GM12878 (cell line): ENCODE data around the gene GABPA. TPM values are rescaled to one million over a fixed set of nuclear protein-coding genes. Genes with fewer than 3 reads are reported as not detected.

ENCODE experiments used
- ATAC-seq: fragments of 200-7000 bp; cut with Tn5 transposase; 3 replicates; pipeline ENCODE4 v1.9.1; 2020; ENCODE audit warnings: mild to moderate bottlenecking, moderate library complexity
- BruUV-seq: library from RNA; stranded (reverse); fragments of 400-500 nt; replicated peaks from 2 replicates; lab custom pipeline; 2021; lab: Mats Ljungman, UMichigan
- CTCF ChIA-PET: fragments of 300-600 bp; sonication (Branson Sonifier 250); formaldehyde crosslinking; extraction: SDS; loops from one replicate; lab custom pipeline; 2021; ENCODE audit warnings: inconsistent platforms; lab: Yijun Ruan, JAX
- POLR2A ChIA-PET: fragments of 350-600 bp; formaldehyde crosslinking; extraction: SDS; loops from one replicate; lab custom pipeline; 2021; ENCODE audit warnings: inconsistent platforms; lab: Charles Lee
- RAD21 ChIA-PET: fragments of 300-600 bp; sonication (Branson Sonifier 250); formaldehyde crosslinking; loops from one replicate; lab custom pipeline; 2023; ENCODE audit warnings: antibody characterized with exemption; ENCODE audit not compliant: unreplicated experiment; lab: Charles Lee
- SMC1A ChIA-PET: fragments of 300-600 bp; sonication (Branson Sonifier 250); formaldehyde crosslinking; loops from one replicate; lab custom pipeline; 2023; ENCODE audit not compliant: unreplicated experiment, uncharacterized antibody; lab: Charles Lee
- DNase-seq: peaks from one replicate; pipeline ENCODE4 v3.0.0-alpha.2; 2011; ENCODE audit warnings: low read depth, low spot score
- FAIRE-seq: peaks from 3 replicates; lab custom pipeline; 2011; peaks lifted over from hg19 to GRCh38; lab: Jason Lieb, UNC
- H2AFZ ChIP-seq: 2 replicates; pipeline ENCODE4 v1.6.0; 2011; ENCODE audit warnings: low read depth, low read length, control low read depth; ENCODE audit not compliant: control insufficient read depth
- H3K27ac ChIP-seq: 2 replicates; pipeline ENCODE4 v1.5.1; 2011; ENCODE audit warnings: control low read depth; ENCODE audit not compliant: control insufficient read depth, insufficient read depth
- H3K27me3 ChIP-seq, 2 experiments: replicated peaks in 1 of 2; 2 replicates each; pipeline versions ENCODE4 v1.6.0 to v1.6.1; 2011; ENCODE audit warnings: low read length in 1 of 2; ENCODE audit not compliant: control insufficient read depth in 2 of 2, insufficient read depth in 2 of 2
- H3K36me3 ChIP-seq, 2 experiments: 2 replicates each; pipeline ENCODE4 v1.5.1; 2011; ENCODE audit warnings: low read length in 1 of 2; ENCODE audit not compliant: control insufficient read depth in 2 of 2, insufficient read depth in 2 of 2
- H3K4me1 ChIP-seq: 2 replicates; pipeline ENCODE4 v1.6.1; 2011; ENCODE audit warnings: mild to moderate bottlenecking, low read length, moderate library complexity, mixed read lengths; ENCODE audit not compliant: control insufficient read depth, insufficient read depth
- H3K4me2 ChIP-seq: 2 replicates; pipeline ENCODE4 v1.6.0; 2011; ENCODE audit warnings: control low read depth; ENCODE audit not compliant: control insufficient read depth, insufficient read depth
- H3K4me3 ChIP-seq: fragments of 200-600 bp; sonication (generic); 2 replicates; pipeline ENCODE4 v1.5.1; 2016
- H3K79me2 ChIP-seq: 2 replicates; pipeline ENCODE4 v1.6.0; 2011; ENCODE audit warnings: low read length; ENCODE audit not compliant: control insufficient read depth, insufficient read depth
- H3K9ac ChIP-seq: 2 replicates; pipeline ENCODE4 v1.8.0; 2011; ENCODE audit warnings: low read length, control low read depth, mixed read lengths; ENCODE audit not compliant: control insufficient read depth, insufficient read depth
- H3K9me3 ChIP-seq: replicated peaks from 3 replicates; pipeline ENCODE4 v1.5.1; 2011; ENCODE audit warnings: mild to moderate bottlenecking, low read length; ENCODE audit not compliant: control insufficient read depth, insufficient read depth
- H4K20me1 ChIP-seq: 2 replicates; pipeline ENCODE4 v1.6.0; 2011; ENCODE audit not compliant: control insufficient read depth, insufficient read depth
- BCL3 ChIP-seq: IDR thresholded peaks from 2 replicates; pipeline ENCODE4 v1.6.1; 2011; ENCODE audit warnings: borderline replicate concordance, low read depth, mild to moderate bottlenecking, moderate library complexity, low read length; ENCODE audit not compliant: insufficient read depth, poor library complexity, severe bottlenecking
- BMI1 ChIP-seq: fragments of 450-650 bp; IDR thresholded peaks from 2 replicates; pipeline ENCODE4 v1.6.1; 2016; ENCODE audit warnings: mild to moderate bottlenecking, moderate library complexity, borderline replicate concordance
- FOS ChIP-seq: IDR thresholded peaks from 3 replicates; pipeline ENCODE4 v1.6.1; 2011; ENCODE audit warnings: borderline replicate concordance; ENCODE audit not compliant: insufficient read length; ENCODE audit errors: extremely low read depth
- HCFC1 ChIP-seq: fragments of 150-350 bp; IDR thresholded peaks from 2 replicates; pipeline ENCODE4 v1.6.1; 2014; ENCODE audit warnings: low read length
- MXI1 ChIP-seq: fragments of 150-350 bp; IDR thresholded peaks from 2 replicates; pipeline ENCODE4 v1.6.1; 2011; ENCODE audit warnings: low read depth, mild to moderate bottlenecking, inconsistent platforms, low read length, improper control_type of control experiment
- NFYB ChIP-seq: IDR thresholded peaks from 2 replicates; pipeline ENCODE4 v1.6.1; 2011; ENCODE audit warnings: low read depth, mild to moderate bottlenecking, low read length, improper control_type of control experiment, moderate library complexity; ENCODE audit not compliant: insufficient read depth
- POLR2A ChIP-seq: IDR thresholded peaks from 2 replicates; pipeline ENCODE4 v1.6.1; 2011; ENCODE audit warnings: low read depth, mild to moderate bottlenecking, low read length
- POLR2AphosphoS2 ChIP-seq: IDR thresholded peaks from 2 replicates; pipeline ENCODE4 v1.6.1; 2011; ENCODE audit warnings: low read depth, mild to moderate bottlenecking, low read length, improper control_type of control experiment, moderate library complexity
- POLR2AphosphoS5 ChIP-seq: IDR thresholded peaks from 2 replicates; pipeline ENCODE4 v1.6.1; 2011; ENCODE audit warnings: mild to moderate bottlenecking, low read length, inconsistent platforms
- USF2 ChIP-seq: IDR thresholded peaks from 2 replicates; pipeline ENCODE4 v1.6.1; 2011; ENCODE audit warnings: low read depth, low read length, improper control_type of control experiment, borderline replicate concordance
- WGBS: methylation state at CpG from one replicate; pipeline ENCODE4 v1.1.6; 2016; ENCODE audit warnings: low lambda C conversion rate; ENCODE audit not compliant: insufficient replicate concordance, insufficient coverage; ENCODE audit errors: missing lambda C conversion rate; 5-methylcytosine and 5-hydroxymethylcytosine counted together
- in situ Hi-C: fragments of 300-500 bp; cut with MboI; formaldehyde crosslinking; loops from 9 replicates; pipeline ENCODE4 v1.14.3; 2018; ENCODE audit warnings: mixed read lengths
- intact Hi-C: fragments of 100-400 bp; cut with micrococcal nuclease; formaldehyde crosslinking; loops from one replicate; pipeline ENCODE4 v1.14.2; 2022; ENCODE audit not compliant: unreplicated experiment
- polyA plus RNA-seq, 11 experiments: library from polyadenylated mRNA; depleted of rRNA in 4 of 11; unstranded in 6 of 11; stranded (reverse) in 5 of 11; fragments of >200 nt; fragmentation: Nextera tagmentation in 4 of 11; fragmentation: Illumina TruSeq in 1 of 11; extraction: Ambion mirVana in 4 of 11; extraction: Trizol in 1 of 11; gene quantifications; 1 replicate in 1 of 11; 2 replicates in 10 of 11; pipeline versions ENCODE4 v1.2.1 to v1.2.3, GENCODE V29; 2011 to 2016; ENCODE audit warnings: inconsistent platforms in 2 of 11, missing spikeins in 2 of 11, low read depth in 1 of 11
- total RNA-seq, 4 experiments: library from RNA; depleted of rRNA in 3 of 4; stranded (reverse); fragments of >200 nt in 3 of 4; fragmentation: Illumina TruSeq in 1 of 4; extraction: Trizol in 1 of 4; gene quantifications; 2 replicates each; pipeline versions ENCODE4 v1.2.1 to v1.2.3, GENCODE V29; 2013 to 2021
- TF ChIP-seq, protein P1 (sequence below): IDR thresholded peaks from 2 replicates; pipeline ENCODE4 v1.6.1; 2012; ENCODE audit warnings: mild to moderate bottlenecking, low read depth, low read length

GABPA gene
- total and polyA plus RNA-seq, 10 of the 15 experiments (the other 5 are each of a cell fraction or from before 2014, with no cell fraction given), result 7.6 to 25.6 (median 22.9) TPM

DNA sequence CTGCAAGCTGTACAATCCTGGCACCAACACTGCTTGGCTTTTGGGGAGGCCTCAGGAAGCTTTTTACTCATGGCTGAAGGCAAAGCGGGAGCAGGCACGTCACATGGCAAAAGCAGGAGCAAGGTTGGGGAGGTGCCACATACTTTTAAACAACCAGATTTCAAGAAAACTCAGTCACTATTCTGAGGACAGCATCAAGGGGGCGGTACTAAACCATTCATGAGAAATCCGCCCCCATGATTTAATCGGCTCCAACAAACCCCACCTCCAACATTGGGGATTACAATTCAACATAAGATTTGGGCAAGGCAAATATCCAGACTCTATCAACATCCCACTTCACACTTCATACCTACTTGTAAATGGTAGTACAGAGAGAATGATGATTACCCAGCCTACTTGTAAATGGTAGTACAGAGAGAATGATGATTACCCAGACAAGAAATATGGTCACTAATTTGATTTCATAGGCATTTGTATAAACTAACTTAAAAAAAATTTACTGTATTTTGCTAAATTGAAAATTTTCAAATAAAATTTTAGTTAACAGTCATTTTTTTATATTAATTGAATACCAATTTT is 25.0 kb upstream of the GABPA start:
- 90% methylated on average over 5 of the region's 5 CpGs for WGBS
- CTCF ChIA-PET, result interaction anchor here (0.9 to 1.0 kb wide), 2 partner anchors 101 to 104 kb away, joined by 3 to 4 read pairs; no protein-coding TSS in a partner anchor
- no peak for ATAC-seq
- Histone ChIP-seq H3K4me2 (no peak overlapping the region), H3K36me3 (peaks cover 0 to 2% of the 10 kb centered on the region in 2 experiments; a peak in 1 of 4 replicates), H3K27me3 (no peaks in the 10 kb centered on the region), H3K9ac (no peak overlapping the region), H2AFZ (no peak overlapping the region), H3K4me1 (no peaks in the 10 kb centered on the region), H3K27ac (no peak overlapping the region), H4K20me1 (no peaks in the 10 kb centered on the region), H3K9me3 (no peaks in the 10 kb centered on the region), H3K79me2 (no peaks in the 10 kb centered on the region), H3K4me3 (no peak overlapping the region)
- intact Hi-C loops, result no loop called here
- SMC1A ChIA-PET, result no interaction called here
- no TSS peak for BruUV-seq
- DNase-seq, result no peak
- POLR2A ChIA-PET, result no interaction called here
- no peak for FAIRE-seq
- in situ Hi-C loops, result loop anchor here (5.0 kb wide), 1 partner anchor 102 kb away; the partner anchor contains the start of gene MRPL39
- TF ChIP-seq MXI1, result no peak
- no peak for TF ChIP-seq POLR2AphosphoS2
- RAD21 ChIA-PET, result no interaction called here

DNA sequence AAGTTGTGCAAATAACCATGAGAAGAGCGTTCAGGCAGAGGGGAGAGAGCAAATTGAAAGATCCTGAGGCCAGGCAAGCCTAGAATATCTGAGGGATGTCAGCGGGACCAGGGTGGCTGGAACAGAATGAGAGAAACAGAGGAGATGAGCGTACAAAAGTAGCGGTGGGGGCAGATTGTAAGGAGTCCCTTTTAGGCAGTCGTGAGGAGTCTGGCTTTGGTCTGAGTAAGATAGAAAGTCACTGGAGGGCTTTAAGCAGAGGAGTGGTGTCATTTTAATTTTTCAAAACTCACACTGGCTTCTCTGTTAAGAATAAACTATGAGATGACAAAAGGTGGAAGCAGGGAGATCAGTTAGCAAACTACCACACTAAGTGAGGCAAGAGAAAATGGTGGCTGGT is 24.2 kb upstream of the GABPA start:
- intact Hi-C loops (no loop called here), in situ Hi-C loops (no loop called here)
- FAIRE-seq (no peak), DNase-seq (no peak), ATAC-seq (no peak)
- H3K9me3 ChIP-seq, result no peaks in the 10 kb centered on the region
- no peak for TF ChIP-seq HCFC1
- no peak for TF ChIP-seq NFYB
- no peak for TF ChIP-seq BMI1
- no peak for TF ChIP-seq USF2
- TF ChIP-seq POLR2A, result no peak
- no peak for TF ChIP-seq POLR2AphosphoS5
- no peak for TF ChIP-seq FOS
- no peak for TF ChIP-seq BCL3
- TF ChIP-seq, protein P1, sequence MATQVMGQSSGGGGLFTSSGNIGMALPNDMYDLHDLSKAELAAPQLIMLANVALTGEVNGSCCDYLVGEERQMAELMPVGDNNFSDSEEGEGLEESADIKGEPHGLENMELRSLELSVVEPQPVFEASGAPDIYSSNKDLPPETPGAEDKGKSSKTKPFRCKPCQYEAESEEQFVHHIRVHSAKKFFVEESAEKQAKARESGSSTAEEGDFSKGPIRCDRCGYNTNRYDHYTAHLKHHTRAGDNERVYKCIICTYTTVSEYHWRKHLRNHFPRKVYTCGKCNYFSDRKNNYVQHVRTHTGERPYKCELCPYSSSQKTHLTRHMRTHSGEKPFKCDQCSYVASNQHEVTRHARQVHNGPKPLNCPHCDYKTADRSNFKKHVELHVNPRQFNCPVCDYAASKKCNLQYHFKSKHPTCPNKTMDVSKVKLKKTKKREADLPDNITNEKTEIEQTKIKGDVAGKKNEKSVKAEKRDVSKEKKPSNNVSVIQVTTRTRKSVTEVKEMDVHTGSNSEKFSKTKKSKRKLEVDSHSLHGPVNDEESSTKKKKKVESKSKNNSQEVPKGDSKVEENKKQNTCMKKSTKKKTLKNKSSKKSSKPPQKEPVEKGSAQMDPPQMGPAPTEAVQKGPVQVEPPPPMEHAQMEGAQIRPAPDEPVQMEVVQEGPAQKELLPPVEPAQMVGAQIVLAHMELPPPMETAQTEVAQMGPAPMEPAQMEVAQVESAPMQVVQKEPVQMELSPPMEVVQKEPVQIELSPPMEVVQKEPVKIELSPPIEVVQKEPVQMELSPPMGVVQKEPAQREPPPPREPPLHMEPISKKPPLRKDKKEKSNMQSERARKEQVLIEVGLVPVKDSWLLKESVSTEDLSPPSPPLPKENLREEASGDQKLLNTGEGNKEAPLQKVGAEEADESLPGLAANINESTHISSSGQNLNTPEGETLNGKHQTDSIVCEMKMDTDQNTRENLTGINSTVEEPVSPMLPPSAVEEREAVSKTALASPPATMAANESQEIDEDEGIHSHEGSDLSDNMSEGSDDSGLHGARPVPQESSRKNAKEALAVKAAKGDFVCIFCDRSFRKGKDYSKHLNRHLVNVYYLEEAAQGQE, result no peak
- no peak overlapping the region for H3K27ac ChIP-seq
- no peaks in the 10 kb centered on the region for H4K20me1 ChIP-seq
- H3K4me2 ChIP-seq, result no peak overlapping the region
- no peaks in the 10 kb centered on the region for H3K79me2 ChIP-seq
- no TSS peak for BruUV-seq
- H2AFZ ChIP-seq, result no peak overlapping the region
- POLR2A ChIA-PET, result no interaction called here
- H3K4me1 ChIP-seq, result no peaks in the 10 kb centered on the region
- H3K27me3 ChIP-seq, result no peaks in the 10 kb centered on the region
- WGBS, result 69% methylated on average over 5 of the region's 5 CpGs
- RAD21 ChIA-PET, result no interaction called here
- CTCF ChIA-PET, result interaction anchor here (1.0 kb wide), 1 partner anchor 105 kb away, joined by 3 read pairs; no protein-coding TSS in a partner anchor
- H3K4me3 ChIP-seq, result no peak overlapping the region
- SMC1A ChIA-PET, result no interaction called here
- no peak overlapping the region for H3K9ac ChIP-seq
- H3K36me3 ChIP-seq, result peaks cover 0 to 2% of the 10 kb centered on the region in 2 experiments; a peak in 1 of 4 replicates
